HG03354 (cell line): ENCODE measurements around the gene MMP8.
"Not testable (repeated sequence)": the region's sequence is repeated elsewhere in the genome, so short reads cannot be mapped to it uniquely, and the experiment has no call there.

Experiments
- ATAC-seq: cut with Tn5 transposase; IDR thresholded peaks from one replicate; pipeline ENCODE4 v1.9.1; 2021; ENCODE audit warnings: mild to moderate bottlenecking; ENCODE audit not compliant: unreplicated experiment, poor library complexity, severe bottlenecking

MMP8 gene, protein sequence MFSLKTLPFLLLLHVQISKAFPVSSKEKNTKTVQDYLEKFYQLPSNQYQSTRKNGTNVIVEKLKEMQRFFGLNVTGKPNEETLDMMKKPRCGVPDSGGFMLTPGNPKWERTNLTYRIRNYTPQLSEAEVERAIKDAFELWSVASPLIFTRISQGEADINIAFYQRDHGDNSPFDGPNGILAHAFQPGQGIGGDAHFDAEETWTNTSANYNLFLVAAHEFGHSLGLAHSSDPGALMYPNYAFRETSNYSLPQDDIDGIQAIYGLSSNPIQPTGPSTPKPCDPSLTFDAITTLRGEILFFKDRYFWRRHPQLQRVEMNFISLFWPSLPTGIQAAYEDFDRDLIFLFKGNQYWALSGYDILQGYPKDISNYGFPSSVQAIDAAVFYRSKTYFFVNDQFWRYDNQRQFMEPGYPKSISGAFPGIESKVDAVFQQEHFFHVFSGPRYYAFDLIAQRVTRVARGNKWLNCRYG

DNA sequence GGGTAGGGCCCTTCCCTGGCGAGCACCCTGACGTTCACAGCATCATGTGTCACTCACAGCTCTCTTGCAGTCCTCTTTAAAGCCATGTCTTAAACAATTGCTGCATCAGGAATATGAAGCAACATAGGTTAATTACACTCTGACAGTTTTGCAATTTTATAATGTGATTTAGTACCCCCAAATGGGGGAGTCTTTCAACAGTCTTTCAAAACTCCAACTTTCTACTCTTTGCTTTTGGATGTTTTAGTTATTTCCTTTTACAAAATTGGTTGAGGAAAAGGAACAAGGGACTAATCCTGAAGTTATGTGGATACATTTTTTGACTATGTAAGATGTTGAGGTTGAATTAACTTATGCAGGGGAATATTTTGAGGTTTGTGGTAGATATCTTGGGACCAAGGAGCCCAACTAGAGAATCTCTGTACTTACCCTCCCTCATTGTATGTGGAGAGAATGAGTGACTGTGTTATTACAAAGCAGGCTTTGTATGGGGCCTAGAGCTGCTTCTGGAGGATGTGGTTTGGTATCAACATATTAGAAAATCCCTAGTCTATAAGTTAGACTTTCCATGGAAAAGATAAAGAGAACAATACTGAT, at the start of gene MMP8:
TSS of gene MMP8 (minus strand) at position 51 of the 597 bp plus-strand sequence. CDS start 99 bp downstream, outside the sequence.
- ATAC-seq = no peak

DNA sequence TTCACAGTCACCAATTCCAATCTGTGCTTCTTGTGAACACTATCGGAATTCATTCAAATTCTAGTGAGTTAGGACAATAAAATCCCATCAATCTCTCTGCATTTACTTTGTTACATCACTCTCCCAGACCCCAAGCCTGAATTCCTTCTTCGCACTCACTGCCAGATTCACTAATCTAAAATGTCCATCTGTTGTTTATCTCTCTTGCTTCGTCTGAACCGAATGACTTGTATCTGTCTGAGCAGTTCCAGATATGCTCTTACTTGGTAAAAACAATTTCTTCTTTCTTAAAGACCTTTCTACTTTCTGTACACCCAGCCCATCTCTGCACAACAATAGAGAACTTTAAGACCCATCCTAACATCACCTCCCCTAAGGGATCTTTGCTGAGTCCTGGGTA, 48.6 kb upstream of the MMP8 start:
- ATAC-seq = no peak

DNA sequence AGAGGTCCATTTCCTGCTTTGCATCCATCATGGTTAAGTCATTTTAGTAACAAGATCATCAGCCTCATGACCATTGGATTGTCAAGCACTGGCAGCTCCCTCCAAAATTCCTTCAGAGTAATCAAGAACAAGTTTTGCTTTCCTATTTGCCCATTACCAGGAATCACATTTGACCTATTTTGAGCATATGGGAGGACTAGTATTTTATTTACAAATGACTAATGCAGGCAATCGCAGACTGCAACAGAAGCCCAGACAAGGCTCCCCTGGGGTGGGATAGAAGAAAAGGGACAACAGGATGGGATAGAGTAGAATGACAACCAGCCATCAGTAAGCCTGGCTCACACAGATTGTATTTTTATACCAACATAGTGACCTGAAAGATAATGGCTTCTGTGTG, 46.6 kb upstream of the MMP8 start:
- no peak for ATAC-seq

DNA sequence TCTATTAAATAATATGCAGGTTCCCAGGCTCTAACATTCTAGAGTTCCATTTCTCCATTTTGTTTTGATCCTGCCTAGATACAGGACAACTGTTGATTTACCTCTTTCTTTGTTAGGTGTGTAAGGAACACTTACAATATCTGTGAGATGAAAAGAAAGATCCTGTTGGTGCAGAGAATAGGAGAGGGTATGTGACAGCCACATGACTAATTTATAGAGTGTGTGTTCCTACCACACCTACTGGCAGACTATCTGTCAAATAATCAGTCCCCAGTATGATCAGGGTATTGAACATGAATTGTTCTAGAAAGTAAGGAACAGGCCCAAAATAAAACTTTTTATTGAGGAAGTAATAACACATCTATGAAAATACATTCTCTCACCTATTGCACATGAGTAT, 45.4 kb upstream of the MMP8 start:
- ATAC-seq = no peak

DNA sequence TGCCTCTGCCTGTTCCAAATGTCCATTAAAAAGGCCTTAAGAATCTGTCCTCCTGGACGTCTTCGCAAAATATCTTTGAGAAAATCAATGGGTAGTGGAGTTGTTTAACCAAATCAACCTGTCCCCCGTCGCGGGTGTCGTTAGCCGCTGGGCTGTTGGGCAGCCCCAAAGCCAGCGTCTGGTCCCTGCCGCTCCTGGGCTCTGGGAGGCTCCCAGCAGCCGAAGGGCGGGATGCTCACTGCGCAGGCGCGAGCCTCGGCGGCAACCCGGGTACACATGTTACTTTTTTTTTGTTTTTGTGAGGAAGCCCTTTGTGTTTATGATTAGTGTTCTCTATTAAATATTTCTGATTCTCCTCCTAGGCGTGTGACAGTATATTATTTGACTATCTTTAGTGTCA, 43.0 kb upstream of the MMP8 start:
- no peak for ATAC-seq

DNA sequence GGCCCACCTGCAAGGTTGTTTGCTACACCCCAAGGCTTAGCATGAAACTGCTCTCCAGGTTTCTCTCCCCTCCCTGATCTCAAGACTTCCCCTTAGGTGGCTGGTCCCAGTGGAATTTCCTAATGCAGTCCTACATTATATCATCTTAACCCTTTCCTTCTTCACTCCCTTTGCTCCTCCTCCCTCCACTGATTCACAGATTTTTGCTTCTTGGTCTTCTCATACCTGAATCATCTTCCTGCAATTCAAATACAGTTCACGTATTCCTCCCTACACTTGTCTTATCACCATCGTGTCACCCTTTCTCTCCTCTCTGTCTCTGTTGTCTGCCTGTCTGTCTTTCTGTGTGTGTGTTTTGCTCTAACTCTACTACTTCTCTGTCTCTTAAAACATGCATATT, 38.7 kb upstream of the MMP8 start:
- no peak for ATAC-seq

DNA sequence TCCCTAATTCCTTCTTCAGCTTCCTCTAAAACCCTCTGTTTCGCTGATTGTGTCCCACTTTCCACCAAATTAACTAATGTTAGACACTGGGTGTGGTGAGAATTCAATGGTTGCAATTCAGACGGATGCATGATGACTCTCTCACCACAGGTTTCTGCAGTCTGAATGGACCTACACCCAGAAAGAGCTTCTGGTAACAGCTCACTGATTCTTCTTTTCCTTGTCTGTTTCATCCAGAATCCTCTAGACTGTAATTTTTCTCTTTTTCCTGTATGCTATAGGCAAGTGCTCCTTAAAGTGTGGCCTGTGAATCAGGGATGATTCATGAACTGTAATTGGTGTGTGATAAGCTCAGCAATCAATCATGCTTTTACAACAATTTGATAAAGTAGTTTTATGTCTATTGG, 37.6 kb upstream of the MMP8 start:
- no peak for ATAC-seq

DNA sequence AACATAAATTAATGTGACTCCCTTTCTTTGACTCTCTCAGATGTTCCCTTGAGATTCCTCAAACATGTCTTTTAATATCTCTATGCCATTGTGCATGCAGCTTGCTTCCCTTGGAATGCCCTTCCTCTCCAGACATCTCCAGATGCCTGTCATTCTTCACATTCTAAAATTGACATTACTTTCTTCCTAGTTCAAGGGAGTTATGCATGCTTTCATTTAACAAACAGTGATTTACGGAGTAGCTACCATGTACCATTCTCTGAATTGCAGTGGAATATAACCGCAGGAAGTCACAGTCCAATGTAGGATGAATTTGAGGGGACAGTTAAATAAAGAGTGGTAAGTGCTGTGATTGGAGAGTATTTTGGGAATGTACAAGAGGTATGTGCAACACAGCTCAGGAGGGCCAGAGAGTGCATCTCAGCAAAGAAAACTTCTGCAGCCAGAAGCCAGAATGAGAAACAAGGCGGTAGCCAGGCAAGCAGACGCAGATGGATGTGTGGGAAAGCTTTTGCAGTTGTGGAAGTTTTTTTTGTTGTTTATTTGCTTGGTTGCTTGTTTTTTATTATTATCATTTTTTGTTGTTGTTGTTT, 37.0 kb upstream of the MMP8 start:
- no peak for ATAC-seq

DNA sequence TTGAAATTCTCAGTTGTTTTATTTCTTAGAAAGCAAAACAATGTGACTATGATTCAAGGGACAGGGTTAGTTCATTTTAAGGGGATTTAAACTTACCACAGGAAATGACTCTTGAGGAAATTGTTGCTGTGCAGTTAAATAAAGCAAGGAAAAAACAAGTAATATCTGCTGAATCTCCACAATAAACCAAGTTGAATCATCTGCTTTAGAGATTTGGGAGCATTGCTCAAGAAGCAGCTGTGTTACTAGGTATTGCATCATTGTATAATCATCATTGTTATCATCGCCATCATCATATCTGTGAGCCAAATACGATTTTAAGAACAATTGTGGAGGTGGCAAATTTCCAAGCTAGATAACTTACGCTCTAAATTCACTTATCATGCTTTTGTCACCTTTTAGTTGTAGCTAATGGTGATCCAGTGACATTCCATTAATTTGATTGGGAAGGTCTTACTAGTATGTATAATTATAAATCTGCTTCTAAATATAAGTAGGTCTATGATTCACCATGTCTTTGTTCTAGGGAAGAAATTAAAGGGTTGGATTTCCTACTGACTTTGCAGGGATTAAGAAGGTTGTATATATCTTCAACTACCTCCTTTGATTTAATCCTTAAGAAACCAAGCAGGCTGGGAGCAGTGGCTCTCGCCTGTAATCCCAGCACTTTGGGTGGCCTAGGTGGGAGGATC, 35.7 kb upstream of the MMP8 start:
- no peak for ATAC-seq

DNA sequence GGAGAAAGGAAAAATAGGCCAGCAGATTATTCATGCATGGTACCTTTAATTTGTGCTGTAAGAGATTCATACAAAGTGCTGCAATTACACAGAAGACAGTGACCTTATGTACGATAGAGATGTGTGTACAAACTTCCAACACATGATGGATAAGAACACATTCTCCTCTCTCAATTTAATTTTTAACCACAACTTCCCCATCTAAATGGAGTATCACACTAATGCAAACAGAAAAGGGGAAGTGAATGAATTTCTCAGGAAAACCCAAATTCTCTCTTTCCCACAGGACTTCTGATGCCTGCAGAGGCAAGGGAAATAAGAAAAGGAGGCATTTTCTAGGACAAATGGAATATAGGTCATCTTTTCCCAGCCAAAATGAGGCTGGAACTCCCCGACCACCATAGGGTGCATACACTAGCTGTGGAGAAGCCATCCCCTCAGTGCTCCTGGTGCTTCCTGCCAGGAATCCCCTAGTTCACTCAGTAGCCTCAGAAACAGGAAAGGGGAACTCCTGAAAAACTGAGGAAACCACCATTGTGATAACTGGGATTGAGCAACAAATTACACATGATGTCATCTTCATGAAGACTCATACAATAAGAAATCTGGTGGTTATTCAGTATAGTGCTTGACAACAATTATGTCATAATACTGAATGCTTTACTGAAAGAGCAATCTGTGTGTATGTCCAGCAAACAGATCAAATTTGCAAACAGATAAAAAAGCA, 33.2 kb upstream of the MMP8 start:
- no peak for ATAC-seq

DNA sequence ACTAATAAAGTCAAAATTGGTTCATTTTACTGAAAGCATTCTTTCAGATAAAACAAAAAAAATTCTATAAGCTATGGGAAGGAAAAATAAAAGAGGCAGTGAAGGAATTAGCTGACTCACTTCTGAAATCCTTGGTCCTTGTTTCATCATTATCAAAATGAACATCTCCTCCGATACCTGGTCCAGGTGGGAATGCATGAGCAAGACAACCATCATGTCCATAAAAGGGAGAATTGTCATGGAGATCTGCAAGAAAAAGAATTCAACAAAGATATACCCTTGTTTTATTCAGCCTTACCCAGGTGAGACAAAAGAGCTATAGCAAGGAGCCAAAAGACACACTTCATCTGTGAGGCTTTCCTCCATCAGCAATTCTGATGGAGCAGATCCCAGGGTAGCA, 28.5 kb upstream of the MMP8 start:
- ATAC-seq = no peak

DNA sequence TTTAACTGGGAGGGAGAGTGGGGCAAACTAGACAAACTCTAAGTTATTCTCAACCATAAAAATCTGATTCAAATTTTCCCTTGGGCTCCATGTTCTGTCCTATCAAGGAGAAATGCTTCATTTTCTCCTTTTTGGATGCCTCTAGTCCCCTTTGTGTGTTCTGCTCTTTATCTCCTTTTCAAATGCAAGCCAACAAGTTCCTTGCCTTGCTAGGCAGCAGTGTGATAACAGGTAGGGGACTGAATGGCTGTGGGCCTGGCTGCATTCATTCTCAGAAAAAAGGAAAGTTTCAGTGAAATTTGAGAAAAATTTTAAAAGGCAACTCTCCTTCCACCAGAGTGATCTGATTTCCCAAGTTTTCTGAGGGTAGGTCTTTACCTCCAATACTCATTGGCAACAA, 26.9 kb upstream of the MMP8 start:
- ATAC-seq = no peak

DNA sequence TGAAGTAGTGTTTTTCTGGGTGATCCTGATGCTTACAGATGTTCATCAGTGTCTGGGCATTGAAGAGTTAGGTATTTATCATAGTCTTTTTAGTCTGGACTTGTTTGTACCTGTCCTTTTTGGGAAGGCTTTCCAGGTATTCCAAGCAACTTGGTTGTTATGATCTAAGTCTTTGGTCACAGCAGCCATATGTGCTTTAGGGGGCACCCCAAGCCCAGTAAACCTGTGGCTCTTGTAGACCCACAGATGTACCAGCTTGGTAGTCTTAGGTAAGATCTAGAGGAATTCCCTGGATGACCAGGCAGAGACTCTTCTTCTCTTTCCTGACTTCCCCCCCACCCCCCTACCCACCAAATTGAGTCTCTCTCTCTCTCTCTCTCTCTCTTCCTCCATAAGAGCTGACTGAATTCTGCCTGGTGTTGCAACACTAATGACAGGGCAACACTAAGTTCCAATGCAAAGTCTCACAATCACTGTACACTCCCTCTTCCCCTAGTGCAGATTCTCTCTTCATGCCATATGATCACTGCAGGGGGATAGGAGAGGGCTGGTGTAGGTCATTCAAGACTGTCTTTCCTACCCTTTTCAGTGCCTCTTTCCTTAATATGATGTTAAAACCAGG, 24.5 kb upstream of the MMP8 start:
- no peak for ATAC-seq

DNA sequence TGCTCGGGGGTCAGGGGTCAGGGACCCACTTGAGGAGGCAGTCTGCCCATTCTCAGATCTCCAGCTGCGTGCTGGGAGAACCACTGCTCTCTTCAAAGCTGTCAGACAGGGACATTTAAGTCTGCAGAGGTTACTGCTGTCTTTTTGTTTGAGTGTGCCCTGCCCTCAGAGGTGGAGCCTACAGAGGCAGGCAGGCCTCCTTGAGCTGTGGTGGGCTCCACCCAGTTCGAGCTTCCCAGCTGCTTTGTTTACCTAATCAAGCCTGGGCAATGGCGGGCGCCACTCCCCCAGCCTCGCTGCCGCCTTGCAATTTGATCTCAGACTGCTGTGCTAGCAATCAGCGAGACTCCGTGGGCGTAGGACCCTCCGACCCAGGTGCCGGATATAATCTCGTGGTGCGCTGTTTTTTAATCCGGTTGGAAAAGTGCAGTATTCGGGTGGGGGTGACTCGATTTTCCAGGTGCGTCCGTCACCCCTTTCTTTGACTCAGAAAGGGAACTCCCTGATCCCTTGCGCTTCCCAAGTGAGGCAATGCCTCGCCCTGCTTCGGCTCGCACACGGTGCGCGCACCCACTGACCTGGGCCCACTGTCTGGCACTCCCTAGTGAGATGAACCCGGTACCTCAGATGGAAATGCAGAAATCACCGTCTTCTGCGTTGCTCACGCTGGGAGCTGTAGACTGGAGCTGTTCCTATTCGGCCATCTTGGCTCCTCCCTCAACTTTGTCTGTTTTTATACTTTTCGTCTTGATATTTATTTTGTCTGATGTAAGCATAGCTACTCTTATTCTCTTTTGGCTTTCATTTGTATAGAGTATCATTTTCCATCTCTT, 22.2 kb upstream of the MMP8 start:
- ATAC-seq = not testable (repeated sequence)

DNA sequence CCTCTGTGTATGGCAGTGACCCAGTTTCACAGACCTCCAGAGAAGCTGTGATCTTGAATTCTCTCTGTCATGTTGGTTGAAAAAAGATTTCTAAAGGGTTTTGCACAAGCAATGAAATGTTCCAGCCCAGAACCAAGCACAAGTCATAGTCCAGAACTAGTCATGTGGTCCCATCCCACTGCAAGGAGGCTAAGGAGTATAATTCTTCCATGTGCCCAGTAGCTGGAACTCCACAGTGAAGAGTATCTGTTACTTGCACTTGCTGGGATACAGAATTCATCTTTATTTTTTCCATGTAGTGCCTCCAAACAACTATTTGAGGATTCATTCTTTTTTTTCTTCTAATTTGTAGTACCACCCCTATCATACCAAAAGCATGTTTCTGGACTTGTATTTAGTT, 9.9 kb upstream of the MMP8 start:
- ATAC-seq = no peak

DNA sequence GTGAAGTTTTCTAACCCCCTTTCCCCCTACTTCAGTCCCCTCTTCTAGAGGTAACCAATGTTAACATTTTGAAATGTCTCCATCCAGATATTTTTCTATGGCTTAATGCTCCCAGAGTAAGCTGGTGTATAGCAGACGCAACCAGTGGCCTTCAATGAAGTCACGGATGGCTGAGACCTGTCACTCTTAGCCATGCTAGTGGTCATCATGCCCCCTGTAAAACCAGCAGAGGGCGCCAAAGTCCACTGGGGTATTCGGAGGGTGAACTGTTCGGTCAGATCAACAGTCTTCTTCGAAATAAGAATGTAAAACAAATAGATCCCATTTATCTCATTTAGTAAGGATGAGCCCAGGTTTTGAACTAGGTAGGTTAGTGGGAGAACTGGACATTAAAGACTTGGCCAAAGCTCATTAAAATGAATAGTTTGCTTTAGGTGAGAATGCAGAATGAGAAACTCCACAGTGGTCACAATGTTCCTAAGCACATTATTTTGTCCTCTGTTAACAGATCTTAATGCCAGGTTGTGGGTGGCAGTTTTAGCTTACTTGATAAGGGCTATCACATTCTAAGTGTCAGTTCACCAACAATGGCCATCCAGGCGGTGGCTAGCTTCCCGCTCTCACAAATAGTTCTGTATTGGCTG, 8.6 kb upstream of the MMP8 start:
- ATAC-seq = peak; percentile 93

DNA sequence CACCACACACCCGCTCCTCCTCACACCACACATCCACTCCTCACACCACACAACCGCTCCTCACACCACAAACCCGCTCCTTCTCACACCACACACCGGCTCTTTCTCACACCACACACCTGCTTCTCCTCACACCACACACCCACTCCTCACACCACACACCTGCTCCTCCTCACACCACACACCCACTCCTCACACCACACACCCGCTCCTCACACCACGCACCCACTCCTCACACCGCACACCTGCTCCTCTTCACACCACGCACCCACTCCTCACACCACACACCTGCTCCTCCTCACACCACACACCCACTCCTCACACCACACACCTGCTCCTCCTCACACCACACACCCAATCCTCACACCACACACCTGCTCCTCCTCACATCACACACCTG, 6.2 kb upstream of the MMP8 start:
- ATAC-seq = not testable (repeated sequence)
